ENCODE data around the gene DHRS11.

DHRS11 gene

DNA sequence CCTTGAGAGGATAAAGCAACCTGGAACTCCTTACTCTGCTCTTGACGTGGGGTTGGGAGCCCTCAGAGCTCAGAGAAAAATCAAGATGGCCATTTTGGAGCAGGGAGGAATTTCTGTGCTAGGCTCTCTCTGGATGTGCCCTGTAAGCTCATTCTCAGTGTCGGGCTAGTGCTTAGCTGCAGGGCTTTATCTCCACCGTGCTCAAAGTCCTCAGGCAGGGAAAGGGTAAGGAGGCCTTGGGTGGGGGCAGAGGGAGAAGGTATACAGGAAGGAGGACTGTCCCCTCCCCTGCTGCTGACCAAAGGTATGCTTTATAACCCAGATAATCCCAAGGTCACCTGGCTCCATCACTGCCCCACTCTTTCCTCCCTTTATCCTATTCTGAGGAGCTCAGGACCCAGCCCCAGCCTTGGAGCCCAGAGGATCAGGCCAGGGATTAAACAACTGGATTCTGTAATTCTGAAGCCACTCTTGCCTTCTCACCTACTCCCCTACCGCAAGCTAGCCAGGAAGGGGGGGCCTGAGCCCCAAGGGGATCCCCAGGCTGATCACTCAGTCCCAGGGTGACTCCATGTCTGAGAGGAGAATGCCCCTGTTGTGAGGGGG is 1.1 kb downstream of the DHRS11 start:
- in situ Hi-C loops (cut with MboI; ENCODE audit: low sequenced_read_pairs), result loop anchor here (25.0 kb wide), 1 partner anchor 94 kb away; no protein-coding TSS in a partner anchor

DNA sequence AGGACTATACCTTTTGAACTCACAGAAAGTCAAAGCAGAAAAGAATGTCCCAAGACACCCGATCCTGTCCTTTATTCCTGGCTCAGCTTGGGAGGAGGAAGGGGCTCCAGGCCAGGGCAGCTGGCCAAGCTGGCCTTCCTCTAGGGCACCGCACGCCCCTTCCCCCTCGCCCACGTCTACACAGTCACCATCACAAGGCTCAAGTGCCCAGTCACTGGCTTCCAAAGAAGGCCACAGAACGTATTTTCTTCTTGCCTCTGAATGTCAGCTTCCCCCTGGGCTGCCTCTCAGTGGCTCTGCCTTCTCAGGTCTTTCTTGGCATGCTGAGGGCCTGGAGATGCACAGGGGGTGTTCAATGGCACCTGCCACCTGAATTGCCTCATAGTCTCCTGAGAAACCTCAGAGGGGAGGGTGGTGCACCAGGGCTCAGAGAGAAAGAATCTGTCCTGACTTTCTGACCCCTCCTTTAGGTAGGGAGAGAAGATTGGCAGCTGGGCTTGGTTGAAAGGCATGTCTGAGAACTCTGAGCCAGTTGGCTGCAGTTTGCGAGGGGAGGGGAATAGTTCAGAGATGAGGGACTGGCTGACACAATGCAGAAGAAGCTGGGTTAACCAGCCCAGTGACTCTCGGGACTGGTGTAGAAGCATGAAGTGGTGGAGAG is 2.1 kb downstream of the DHRS11 start:
- in situ Hi-C loops (cut with MboI; ENCODE audit: low sequenced_read_pairs), result loop anchor here (25.0 kb wide), 1 partner anchor 94 kb away; no protein-coding TSS in a partner anchor

DNA sequence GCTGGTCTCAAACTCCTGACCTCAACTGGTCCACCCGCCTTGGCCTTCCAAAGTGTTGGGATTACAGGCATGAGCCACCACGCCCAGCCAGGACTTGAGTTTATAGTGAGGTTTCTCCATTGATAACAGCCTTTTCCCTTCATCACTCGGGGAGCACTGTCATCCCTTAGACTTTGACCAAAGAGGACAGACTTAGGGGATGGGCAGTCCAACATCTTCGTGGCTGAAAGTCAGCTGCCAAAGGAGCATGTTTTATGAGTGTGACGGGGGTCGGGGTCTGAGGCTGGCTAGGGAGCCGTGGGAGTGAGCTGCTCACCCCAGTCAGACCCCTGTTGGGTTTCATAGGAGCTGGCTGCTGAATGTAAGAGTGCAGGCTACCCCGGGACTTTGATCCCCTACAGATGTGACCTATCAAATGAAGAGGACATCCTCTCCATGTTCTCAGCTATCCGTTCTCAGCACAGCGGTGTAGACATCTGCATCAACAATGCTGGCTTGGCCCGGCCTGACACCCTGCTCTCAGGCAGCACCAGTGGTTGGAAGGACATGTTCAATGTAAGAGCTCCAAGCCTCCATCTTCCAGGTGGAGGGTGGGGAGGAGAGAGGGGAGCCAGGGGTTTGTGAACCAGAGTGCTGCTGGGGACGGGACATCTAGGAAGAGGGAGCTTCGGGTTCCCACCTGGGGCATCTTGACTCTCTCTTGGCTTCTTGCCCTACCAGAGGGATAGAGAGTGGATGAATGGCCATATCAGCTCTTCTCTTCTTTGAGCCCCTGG is 3.1 kb downstream of the DHRS11 start:
- in situ Hi-C loops (cut with MboI; ENCODE audit: low sequenced_read_pairs), result loop anchor here (25.0 kb wide), 1 partner anchor 92 kb away; no protein-coding TSS in a partner anchor

DNA sequence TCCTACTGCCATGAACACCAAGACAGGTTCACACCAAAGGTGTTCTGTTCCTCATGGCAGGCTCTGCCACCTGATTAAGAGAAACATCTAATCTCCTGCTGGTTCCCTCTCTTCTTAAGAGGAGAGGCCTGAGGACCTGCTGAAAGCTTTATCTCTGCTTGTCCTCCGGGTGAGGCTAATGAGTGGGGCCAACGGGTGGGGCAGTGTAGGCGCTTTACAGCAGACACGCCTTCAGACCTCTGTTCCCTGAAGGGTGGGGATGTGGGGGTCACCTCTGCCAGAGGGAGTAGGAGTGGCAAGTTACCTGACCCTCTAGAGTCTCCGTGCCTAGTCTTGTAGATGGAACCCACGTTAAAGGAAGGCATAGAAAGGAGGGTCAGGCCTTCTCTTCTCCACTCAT is 5.5 kb downstream of the DHRS11 start:
- in situ Hi-C loops (cut with MboI; ENCODE audit: low sequenced_read_pairs), result loop anchor here (25.0 kb wide), 1 partner anchor 90 kb away; no protein-coding TSS in a partner anchor

DNA sequence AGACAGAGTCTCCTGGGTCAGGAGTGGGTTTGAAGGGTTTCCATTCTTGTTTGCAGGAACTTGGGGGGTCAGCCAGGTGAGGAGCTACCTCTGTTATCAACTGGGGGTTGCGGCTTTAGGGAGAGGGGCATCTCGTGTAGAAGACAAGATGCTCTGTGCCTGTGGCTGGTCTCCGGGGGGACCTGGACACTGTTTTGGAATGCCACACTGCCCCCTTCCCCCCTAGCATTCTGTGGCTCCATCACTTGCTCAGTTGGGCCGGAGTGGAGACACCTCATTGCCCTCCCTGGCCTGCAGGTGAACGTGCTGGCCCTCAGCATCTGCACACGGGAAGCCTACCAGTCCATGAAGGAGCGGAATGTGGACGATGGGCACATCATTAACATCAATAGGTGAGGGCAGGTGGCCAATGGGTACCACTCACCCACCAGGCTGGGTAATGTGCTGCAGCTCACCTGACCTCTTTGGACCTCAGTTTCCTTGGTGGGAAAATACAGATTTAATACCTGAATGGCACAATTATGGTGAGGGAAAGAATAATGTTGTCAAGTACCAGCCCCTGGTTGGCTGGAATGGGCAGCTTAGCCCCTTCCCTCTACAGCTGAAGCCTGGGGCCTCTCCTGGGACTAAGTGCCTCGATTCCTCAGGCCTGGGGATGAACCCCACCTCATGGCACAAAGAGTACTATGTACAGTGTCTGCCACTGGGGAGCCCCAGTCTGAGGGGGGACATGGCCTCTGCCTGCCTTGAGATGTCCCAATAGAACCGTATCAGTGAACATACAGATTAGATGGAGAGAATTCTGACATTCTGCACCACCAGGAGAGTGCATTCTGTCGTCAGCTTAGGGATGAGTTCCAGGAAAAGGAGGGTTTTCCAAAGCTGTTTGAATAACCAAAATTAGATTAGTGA is 6.4 kb downstream of the DHRS11 start:
- in situ Hi-C loops (cut with MboI; ENCODE audit: low sequenced_read_pairs), result loop anchor here (25.0 kb wide), 1 partner anchor 89 kb away; no protein-coding TSS in a partner anchor

DNA sequence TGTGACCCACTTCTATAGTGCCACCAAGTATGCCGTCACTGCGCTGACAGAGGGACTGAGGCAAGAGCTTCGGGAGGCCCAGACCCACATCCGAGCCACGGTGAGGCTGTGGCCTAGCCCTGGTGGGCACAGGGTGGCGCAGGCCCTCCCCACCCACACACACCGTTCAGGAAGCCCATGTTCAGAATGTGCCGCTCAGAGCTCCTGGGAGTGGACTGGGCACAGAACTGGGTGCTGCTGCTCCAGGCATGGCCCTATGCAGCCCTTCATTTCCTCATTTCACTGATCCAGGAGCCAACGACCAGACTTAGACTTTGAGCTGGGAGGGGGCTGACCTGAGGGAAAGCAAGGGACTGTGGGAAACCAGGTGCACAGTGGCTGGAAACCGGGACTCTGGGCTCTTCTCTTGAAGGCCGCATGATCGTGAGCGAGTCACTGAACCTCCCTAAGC is 7.3 kb downstream of the DHRS11 start:
- in situ Hi-C loops (cut with MboI; ENCODE audit: low sequenced_read_pairs), result loop anchor here (25.0 kb wide), 1 partner anchor 88 kb away; no protein-coding TSS in a partner anchor

DNA sequence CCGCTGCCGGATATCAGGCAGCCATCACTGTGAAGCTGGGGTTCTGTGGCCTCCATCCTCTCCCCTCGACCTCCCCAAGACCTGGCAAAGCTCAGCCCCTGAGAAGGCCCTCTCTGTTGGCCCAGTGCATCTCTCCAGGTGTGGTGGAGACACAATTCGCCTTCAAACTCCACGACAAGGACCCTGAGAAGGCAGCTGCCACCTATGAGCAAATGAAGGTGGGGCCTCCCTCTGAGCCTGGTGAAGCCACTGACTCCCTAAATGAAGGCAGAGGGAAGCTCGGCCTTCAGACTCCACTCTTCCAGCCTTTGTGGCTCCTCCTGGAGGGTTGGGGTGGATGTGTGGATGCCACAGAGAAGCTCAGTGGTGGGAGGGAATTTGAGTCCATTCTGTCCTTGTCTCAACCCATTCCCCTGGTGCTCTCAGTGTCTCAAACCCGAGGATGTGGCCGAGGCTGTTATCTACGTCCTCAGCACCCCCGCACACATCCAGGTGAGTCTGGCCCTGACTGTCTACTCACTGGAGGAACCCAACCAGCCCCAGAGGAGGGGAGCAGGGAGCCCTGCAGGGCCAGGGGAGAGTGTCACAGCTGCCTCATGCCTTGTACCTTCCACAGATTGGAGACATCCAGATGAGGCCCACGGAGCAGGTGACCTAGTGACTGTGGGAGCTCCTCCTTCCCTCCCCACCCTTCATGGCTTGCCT is 8.0 kb downstream of the DHRS11 start:
- in situ Hi-C loops (cut with MboI; ENCODE audit: low sequenced_read_pairs), result loop anchor here (25.0 kb wide), 3 partner anchors 88 to 788 kb away; partner anchors contain the start of gene C17orf78

DNA sequence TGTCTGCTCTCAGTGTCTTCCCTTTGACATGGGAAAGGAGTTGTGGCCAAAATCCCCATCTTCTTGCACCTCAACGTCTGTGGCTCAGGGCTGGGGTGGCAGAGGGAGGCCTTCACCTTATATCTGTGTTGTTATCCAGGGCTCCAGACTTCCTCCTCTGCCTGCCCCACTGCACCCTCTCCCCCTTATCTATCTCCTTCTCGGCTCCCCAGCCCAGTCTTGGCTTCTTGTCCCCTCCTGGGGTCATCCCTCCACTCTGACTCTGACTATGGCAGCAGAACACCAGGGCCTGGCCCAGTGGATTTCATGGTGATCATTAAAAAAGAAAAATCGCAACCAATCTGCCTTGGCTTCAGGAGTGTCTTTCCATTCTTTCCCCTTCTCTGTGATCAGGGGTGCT is 8.8 kb downstream of the DHRS11 start:
- in situ Hi-C loops (cut with MboI; ENCODE audit: low sequenced_read_pairs), result loop anchor here (25.0 kb wide), 2 partner anchors 637 to 787 kb away; partner anchors contain the start of gene C17orf78

DNA sequence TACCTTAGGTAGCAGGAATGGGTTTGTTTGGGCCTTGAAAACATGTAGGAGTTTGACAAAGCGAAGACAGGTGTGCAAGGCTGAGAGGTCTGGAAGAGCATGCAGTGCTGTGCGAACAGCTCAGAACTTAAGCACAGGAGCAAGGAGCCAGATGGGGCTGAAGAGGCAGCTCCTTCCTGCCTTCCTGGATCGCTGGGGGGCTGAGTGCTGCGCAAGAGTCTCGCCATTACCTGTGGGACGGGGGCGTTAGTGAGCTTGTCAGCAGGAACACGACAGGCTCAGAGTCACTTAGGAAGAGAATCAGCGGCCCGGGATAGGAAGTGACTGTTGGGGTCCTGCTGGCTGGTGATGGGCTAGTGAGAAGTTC is 9.2 kb downstream of the DHRS11 start:
- in situ Hi-C loops (cut with MboI; ENCODE audit: low sequenced_read_pairs), result loop anchor here (25.0 kb wide), 2 partner anchors 636 to 786 kb away; partner anchors contain the start of gene C17orf78

DNA sequence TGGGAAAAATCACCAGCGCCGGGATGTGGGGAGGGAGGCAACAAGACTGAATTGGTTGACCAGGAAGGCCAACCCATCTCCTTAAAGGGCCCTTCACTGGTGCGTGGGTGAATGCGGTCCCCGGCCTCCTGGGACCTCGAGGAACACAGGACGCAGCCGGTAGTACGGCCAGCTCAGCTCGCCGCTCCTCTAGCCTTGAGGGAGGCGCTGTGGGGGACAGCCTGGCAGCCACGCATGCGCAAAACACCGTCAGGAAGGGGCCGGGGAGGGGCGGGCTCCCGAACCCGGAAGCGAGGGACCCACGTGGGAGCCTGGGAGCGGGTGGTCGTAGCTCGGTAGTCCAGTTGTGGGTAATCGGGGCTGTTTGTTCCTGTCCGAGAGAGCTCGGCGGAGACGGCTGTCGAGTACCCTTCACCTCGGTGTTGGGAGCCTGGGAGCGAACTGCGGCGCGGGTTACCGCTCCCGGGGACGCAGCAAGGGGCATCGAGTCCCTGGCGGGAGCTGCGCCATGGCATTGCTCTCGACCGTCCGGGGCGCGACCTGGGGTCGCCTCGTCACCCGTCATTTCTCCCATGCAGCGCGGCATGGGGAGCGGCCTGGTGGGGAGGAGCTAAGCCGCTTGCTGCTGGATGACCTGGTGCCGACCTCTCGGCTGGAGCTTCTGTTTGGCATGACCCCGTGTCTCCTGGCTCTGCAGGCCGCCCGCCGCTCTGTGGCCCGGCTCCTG is 9.8 kb downstream of the DHRS11 start, which contains the start of gene MRM1:
MRM1 (plus strand) TSS at position 281 of the 727 bp plus-strand sequence; CDS start at position 509, 228 bp downstream.
- in situ Hi-C loops (cut with MboI; ENCODE audit: low sequenced_read_pairs), result loop anchor here (25.0 kb wide), 2 partner anchors 636 to 786 kb away; partner anchors contain the start of gene C17orf78

DNA sequence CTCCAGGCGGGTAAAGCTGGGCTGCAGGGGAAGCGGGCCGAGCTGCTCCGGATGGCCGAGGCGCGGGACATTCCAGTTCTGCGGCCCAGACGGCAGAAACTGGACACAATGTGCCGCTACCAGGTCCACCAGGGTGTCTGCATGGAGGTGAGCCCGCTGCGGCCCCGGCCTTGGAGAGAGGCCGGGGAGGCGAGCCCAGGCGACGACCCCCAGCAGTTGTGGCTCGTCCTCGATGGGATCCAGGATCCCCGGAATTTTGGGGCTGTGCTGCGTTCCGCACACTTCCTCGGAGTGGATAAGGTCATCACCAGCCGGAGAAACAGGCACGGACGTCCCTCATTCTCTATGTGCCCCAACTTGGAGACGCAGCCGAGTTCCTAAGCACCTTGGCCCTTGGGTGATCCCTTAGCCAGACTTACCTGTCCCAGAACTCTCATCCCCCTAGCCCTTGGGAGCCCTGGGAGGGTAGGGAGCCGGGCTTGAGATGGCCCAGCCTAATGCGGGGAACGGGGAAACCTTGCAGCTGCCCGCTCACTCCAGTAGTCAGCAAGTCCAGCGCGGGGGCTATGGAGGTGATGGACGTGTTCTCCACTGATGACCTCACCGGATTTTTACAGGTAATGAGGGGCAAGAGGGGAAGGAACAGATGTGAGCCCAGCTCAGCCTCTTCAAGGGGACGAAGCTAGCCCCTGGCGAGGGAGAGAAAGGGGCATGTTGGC is 10.5 kb downstream of the DHRS11 start:
- in situ Hi-C loops (cut with MboI; ENCODE audit: low sequenced_read_pairs), result loop anchor here (25.0 kb wide), 2 partner anchors 635 to 785 kb away; partner anchors contain the start of gene C17orf78

DNA sequence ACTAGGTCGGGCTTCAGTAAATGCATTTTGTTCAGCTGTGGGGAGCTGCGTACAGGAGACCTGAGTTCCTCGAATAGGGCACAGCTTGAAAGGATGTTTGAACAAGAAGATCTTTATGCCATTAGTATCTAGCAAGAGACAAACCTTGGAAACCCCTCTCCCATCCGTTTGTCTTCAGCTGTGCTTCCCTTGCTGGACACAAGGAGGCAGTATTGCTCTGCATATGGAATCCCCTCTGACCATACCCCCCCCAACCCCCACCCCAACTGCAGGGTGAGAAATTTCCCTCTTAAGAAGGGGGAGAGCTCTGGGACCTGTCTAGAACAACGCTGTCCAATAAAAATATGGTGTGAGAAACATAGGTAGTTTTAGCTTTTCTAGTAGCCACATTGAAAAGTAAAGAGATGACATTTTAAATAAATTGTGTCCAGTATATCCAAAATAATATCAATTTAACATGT is 11.3 kb downstream of the DHRS11 start:
- in situ Hi-C loops (cut with MboI; ENCODE audit: low sequenced_read_pairs), result loop anchor here (25.0 kb wide), 2 partner anchors 634 to 784 kb away; partner anchors contain the start of gene C17orf78

DNA sequence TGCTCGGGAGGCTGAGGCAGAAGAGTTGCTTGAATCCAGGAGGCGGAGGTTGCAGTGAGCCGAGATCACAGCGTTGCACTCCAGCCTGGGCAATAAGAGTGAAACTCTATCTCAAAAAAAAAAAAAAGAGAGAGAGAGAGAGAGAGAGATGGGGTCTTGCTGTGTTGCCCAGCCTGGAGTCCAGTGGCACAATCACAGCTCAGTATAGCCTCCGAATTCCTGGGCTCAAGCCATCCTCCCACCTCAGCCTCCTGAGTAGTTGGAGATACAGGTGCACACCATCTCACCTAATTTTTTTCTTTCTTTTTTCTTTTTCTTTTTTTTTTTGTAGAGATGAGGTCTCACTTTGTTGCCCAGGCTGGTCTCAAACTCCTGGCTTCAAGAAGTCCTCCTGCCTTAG is 13.3 kb downstream of the DHRS11 start:
- in situ Hi-C loops (cut with MboI; ENCODE audit: low sequenced_read_pairs), result loop anchor here (25.0 kb wide), 2 partner anchors 632 to 782 kb away; partner anchors contain the start of gene C17orf78

DNA sequence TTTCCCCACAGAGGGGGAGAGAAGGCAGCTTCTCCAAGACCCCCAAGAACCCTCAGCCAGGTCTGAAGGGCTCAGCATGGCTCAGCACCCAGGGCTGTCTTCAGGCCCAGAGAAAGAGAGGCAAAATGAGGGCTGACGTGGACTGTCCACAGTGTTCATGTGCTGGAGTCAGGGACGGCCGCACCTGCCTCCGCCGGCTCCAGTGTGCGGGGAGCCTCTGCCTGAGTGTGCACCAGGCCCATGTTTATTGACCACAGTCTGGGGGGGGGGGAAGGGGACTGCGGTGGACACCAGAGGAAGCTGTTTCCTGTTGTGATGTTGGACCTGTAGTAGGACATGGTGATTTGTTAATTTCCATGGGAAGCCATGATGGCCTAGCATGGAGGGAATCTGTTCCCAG is 16.6 kb downstream of the DHRS11 start:
- in situ Hi-C loops (cut with MboI; ENCODE audit: low sequenced_read_pairs), result loop anchor here (25.0 kb wide), 2 partner anchors 629 to 779 kb away; partner anchors contain the start of gene C17orf78

DNA sequence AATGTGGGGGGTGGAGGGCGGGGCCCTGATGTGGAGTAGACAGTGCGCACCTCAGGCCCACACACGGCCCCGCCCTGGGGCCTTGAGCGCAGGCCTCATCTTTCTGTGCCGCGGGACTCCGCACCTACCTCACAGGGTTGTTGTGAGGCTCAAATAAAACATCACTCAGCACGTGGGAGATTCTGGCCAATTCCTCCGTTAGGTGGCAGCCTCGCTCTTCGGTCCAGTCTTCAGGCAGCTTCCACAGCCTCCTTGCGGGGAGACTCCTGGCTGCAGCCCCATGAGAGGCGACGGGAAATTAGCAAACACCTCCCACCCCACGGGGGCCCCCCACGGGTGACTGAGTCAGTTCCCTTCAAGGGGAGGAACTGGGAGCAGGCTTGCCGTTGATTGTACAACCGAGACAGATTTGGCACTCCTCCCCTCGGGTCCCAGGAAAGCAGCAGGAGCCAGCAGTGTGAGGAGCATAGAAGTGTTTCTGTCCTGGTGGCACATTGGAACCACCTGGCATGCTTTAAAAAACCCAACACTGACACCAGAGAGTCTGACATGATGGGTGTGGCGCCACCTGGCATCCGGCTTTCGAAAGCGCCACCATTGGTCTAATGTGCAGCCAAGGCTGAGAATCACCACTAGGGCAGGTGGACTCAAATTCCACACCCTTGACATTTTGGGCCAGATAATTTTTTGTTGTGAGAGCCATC is 17.3 kb downstream of the DHRS11 start:
- in situ Hi-C loops (cut with MboI; ENCODE audit: low sequenced_read_pairs), result loop anchor here (25.0 kb wide), 2 partner anchors 628 to 778 kb away; partner anchors contain the start of gene C17orf78

DNA sequence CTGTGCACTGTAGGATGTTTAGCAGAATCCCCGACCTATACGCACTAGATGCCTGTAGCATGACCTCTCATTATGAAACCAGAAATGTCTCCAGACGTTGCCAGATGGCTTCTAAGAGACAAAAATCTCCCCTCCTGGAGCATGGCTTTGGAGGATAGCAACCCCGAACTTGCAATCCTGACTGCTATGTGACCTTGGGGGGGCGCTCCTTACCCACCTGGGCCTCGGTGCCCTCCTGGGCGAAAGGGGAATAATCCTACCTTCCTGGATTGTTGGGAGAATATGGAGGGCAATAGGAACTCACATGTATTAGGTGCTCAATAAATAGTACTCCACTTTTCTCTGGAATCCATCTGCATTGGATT is 17.8 kb downstream of the DHRS11 start:
- in situ Hi-C loops (cut with MboI; ENCODE audit: low sequenced_read_pairs), result loop anchor here (25.0 kb wide), 2 partner anchors 628 to 778 kb away; partner anchors contain the start of gene C17orf78

DNA sequence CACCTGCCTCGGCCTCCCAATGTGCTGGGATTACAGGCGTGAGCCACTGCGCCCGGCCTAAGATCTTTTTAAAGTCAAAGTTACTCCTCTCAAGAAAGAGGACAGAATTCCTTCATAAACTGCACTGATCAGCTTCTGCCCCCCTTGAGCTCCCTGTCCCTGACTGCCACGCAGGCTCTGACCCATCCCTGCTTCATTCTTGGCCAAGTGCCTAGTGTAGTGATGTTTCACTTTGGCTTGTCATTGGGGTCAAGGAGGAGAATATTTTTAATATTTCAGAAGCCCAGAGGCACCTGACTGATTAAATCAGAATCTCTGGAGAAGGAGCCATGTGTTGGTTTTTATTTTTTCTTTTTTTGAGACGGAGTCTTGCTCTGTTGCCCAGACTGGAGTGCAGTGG is 18.8 kb downstream of the DHRS11 start:
- in situ Hi-C loops (cut with MboI; ENCODE audit: low sequenced_read_pairs), result loop anchor here (25.0 kb wide), 2 partner anchors 627 to 777 kb away; partner anchors contain the start of gene C17orf78
